SIG-M5 treated with dmso at 0.1 percent for 504 hours (cell line): ENCODE data around the gene ZSCAN26.
"Not testable (repeated sequence)": the region's sequence is repeated elsewhere in the genome, so short reads cannot be mapped to it uniquely, and the experiment has no call there.

Source experiments
- DNase-seq: peaks from one replicate; lab custom pipeline; 2025; ENCODE audit not compliant: unreplicated experiment; lab: John Stamatoyannopoulos, UW

ZSCAN26 gene

GRCh38 chr6:28315628-28316027 is 48.7 kb downstream of the ZSCAN26 start:
- DNase-seq: no peak

DNA sequence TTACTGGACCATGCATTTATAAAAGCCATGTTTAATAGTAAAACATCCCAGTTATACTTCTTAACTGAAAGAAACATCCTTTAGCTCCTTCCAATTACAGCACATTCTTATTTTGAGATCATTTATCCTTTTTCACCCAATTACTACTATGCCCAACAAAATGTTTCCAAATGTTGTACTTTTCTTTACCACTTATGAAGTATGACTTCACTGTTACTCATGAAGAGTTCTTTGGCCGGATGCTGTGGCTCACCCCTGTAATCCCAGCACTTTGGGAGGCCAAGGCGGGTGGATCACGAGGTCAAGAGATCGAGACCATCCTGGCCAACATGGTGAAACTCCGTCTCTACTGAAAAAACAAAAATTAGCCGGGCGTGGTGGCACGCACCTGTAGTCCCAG is 50.9 kb downstream of the ZSCAN26 start:
- not testable (repeated sequence) for DNase-seq

DNA sequence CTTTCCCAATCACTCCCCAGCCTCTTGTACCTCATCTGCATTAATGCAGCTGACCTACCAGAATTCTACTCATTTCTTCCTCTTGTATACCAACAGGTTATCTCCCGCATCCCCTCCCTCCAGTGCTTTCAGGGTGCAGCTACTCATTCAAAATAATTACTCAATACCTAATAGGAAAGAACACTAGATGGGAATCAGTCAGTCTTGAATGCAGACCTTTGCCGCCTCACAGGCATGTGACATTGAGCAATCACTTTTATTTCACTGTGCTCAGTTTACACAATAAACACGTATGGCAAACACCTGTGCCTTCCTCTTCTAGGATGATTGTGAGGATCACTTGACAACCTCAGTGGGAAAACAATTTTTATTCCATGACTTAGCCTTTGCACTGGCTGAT is 55.7 kb downstream of the ZSCAN26 start:
- DNase-seq: no peak

GRCh38 chr6:28323813-28324424 is 57.0 kb downstream of the ZSCAN26 start:
- DNase-seq: no peak

DNA sequence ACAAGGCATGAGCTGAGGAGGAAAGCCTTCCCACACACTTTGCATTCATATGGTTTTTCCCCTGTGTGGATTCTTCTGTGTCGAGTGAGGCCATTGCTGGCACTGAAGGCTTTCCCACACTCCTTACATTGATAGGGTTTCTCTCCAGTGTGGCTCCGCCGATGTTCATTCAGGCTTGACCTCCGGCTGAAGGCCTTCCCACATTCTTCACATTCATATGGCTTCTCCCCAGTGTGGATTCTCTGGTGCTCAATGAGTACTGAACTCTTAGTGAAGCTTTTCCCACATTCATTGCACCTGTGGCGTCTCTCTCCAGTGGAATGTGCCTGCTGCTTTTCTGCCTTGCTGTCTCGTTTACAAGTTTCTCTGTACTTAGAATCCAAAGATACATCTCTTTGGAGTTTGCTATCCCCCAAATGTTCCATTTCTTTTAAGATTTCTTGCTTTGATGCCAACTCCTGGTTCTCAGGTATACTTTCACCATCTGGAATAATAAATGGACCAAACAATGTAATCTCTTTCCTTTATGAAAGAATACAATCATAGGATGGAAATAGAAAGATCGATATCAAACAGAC is 59.5 kb downstream of the ZSCAN26 start:
- DNase-seq: no peak
